Activated CD8-positive, alpha-beta memory T cell treated with anti-CD3 and anti-CD28 coated beads for 36 hours (primary cell): ENCODE measurements around the gene RAPGEF5. TPM values are rescaled to one million over a fixed set of nuclear protein-coding genes. Genes with fewer than 3 reads are reported as not detected.

ENCODE experiments used
- CTCF ChIA-PET: fragments of 350-600 bp; sonication (Branson Sonifier 250); formaldehyde crosslinking; loops from one replicate; lab custom pipeline; 2021; ENCODE audit warnings: antibody characterized with exemption; lab: Charles Lee
- POLR2A ChIA-PET: fragments of 350-600 bp; sonication (Branson Sonifier 250); formaldehyde crosslinking; loops from one replicate; lab custom pipeline; 2021; ENCODE audit warnings: antibody characterized with exemption; lab: Charles Lee
- total RNA-seq, 2 experiments: library from RNA; stranded (reverse); gene quantifications; one replicate each; pipeline ENCODE4 v1.2.3, GENCODE V29; 2021

The RAPGEF5 gene
- total RNA-seq, 2 experiments from 2014 or later: 0.46 to 0.80 TPM

DNA sequence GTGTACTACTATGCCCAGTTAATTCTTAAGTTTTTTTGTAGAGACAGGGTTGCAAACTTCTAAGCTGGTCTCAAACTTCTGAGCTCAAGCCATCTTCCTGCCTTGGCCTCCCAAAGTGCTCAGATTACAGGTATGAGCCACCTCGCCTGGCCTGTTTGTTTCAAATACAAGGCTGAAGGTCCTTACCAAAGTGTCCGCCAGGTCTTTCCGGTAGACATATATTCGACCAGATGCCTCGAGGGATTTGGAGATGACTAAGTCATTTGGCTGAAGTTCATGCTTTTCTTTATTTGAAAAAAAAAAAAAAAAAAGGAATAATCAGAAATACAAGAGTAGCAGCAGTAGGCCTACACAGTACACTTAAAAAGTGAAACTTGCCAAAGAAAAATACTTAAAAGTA lies 206.7 kb downstream of the RAPGEF5 start:
- POLR2A ChIA-PET: no interaction called here
- CTCF ChIA-PET: interaction anchor here (0.7 kb wide), 1 partner anchor 11 kb away, joined by 7 read pairs; no protein-coding TSS in a partner anchor

DNA sequence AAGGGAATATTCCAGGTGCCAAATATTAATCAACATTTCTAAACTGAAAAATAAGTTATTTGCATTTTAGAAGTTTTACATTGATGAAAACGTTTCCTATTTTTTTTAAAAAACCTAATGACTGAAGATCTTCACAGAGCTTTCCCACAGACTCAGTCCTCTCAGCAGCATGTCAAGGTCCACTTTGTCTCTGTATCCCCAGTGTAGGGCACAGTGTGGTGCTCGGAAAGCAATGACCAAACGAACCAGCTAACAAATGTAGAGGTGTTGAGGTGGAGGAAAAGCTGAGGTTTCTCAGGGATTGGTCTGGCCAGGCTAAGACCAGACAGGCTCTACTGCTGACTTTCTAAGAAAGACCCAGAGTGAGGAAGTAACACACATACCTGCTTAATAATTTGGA lies 209.1 kb downstream of the RAPGEF5 start:
- CTCF ChIA-PET: no interaction called here
- POLR2A ChIA-PET: no interaction called here

DNA sequence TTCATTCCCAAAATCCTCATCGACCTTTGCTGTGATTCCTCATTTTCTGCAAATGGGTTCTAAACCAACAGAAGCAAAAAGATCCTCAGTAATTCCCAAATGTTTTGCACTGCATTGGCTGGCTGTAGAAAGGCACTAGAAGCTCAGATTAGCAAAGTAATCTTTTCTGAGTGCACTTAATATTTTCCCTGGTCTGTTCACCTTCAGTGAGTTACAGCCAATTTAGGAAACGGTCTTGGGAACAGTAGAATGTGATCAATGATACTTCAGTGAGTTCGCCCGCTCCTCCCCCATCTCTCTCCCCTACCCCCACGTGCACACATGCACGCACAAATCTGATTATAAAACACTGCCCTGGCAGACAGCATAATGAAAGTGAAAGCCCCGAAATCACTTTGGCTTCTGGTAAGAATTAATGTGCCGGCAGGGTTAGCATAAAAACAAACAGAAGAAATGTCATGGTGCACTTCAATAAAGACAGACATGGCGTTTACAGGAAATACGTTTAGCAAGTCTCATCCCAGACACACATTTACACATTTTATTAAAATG lies 209.9 kb downstream of the RAPGEF5 start:
- POLR2A ChIA-PET: no interaction called here
- CTCF ChIA-PET: no interaction called here

GRCh38 chr7:22144950-22145349 lies 212.0 kb downstream of the RAPGEF5 start:
- ChIA-PET POLR2A (no interaction called here), CTCF (no interaction called here)

DNA sequence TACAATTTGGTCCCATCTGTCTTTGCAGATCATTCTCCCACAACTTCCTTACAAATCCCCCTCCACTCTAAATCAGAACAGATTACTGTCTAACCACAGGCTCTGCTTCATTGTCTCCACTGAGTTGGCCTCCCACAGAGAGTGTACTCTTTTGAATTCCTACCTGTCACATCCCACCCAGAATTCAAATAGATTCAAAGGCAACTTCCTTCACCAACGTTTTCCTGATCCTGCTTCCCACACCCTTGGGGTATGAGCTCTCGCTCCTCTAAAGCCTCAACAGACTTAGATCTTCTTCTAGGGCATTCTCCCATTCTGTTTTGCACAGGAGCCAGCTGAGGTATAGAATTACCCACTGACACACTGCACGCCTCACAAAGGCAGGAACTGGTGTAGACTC lies 213.5 kb downstream of the RAPGEF5 start:
- POLR2A ChIA-PET: no interaction called here
- CTCF ChIA-PET: no interaction called here

DNA sequence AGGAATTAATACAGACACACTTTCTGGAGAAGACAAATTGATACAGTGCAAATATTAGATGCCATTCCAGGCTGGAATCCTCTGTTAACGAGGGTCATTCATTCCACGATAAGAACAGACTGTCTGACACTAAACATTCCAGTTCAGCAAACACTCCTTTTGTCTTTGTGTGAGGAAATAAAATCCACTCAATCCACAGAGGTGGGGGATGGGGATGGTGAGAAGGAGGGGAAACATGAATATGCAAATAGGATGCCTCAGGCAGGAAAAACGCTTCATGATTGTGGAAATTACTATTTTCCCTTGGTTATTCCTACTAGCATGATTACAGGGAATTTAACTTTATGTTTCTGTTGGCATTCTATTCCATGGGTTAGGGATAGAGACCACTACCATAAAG lies 214.4 kb downstream of the RAPGEF5 start:
- ChIA-PET CTCF (no interaction called here), POLR2A (no interaction called here)

DNA sequence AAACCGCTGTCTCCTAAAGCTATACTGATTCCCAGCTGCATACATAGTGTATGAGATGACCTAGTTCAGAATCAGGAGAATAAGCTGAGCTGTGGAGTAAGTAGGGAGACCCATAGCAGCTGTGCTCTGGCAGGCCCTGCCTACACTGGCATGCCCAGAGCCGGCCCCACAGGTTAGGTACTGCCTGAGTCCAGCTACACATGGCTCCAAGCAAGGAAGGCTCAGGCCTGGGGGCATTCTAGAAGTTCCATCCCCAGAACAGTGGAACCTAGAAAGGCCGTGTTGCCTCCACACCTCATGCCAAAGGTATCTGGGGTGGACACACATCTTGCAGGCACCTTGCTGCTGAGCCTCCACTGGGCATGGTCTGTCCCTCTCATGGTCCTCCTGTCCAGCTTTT lies 215.6 kb downstream of the RAPGEF5 start:
- POLR2A ChIA-PET: no interaction called here
- CTCF ChIA-PET: no interaction called here

DNA sequence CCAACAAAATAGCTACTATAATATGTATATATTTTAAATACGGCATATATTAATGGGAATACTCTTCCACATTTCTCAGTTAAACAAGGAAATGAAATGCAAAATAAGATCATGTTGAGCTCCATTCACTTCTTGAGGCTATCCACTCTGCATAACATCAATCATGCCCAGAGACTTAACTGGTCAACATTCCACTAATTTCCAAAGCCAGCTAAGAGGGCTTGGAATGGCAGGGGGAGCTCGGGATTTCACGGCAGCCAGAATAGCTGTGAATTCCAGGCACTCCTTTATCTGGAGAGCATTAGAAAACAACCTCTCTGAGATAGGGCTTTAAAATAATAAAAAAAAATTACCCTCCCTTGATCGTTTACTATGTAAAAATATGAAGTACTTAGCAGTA lies 216.4 kb downstream of the RAPGEF5 start:
- ChIA-PET POLR2A (no interaction called here), CTCF (no interaction called here)

- ChIA-PET POLR2A (no interaction called here), CTCF (no interaction called here)
Measured at GRCh38 chr7:22138886-22139285, 218.1 kb downstream of the RAPGEF5 start.

DNA sequence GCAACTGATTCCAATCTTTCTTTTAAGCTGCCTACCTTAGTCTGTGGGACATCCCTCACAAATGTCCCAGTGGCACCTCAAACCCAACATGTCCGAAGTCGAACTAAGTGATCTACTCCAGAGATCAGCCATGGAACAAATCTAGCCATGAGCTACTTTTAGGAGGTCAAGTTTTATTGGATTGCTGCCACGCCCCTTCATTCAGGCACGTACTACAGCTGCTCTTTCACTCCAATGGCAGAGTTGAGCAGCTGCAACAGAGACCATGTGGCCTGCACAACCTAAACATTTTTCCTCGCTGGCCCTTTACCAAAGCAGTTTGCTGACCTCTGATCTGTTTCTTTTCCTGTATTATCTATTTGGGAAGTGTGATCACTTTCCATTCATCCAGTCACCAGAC lies 218.8 kb downstream of the RAPGEF5 start:
- POLR2A ChIA-PET: no interaction called here
- CTCF ChIA-PET: no interaction called here

DNA sequence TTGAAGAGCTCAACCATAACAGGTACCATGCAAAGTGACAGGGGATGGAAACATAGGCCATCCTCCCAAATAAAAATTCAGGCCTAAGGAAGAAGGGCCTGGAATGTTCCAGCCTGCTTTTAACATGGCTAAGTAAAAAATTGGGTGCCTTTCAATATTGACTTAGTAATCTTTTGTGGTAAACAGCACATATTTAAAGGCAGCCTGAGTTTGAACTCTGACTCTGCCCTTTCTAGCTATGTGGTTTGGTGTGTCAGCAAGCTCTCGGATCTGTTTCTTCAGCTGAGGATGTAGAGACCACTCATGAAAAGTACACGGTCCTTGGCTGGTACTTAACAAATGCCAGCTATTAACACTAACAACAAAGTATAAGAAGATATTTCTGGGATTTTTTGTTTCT lies 219.5 kb downstream of the RAPGEF5 start:
- CTCF ChIA-PET: no interaction called here
- POLR2A ChIA-PET: no interaction called here

DNA sequence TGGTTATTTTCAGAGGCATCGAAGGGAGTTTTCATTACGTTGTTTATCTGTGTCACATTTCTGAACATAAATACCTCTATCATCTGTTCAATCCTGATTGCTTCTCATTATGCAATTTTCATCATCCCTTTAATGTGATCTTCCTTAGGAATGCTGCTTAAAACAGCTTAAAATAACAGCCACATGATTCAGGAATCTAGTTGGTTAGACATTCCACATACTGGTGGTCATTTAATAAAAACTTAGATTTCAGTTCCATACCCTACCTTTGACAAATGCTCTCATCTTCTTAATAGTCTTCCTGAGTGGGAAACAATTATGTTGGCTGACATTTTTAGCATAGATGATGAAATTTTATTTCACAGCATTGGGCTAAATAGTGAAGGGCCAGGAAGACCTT lies 219.9 kb downstream of the RAPGEF5 start:
- POLR2A ChIA-PET: no interaction called here
- CTCF ChIA-PET: no interaction called here

- ChIA-PET POLR2A (no interaction called here), CTCF (no interaction called here)
Measured at GRCh38 chr7:22129819-22130580, 227.0 kb downstream of the RAPGEF5 start.

DNA sequence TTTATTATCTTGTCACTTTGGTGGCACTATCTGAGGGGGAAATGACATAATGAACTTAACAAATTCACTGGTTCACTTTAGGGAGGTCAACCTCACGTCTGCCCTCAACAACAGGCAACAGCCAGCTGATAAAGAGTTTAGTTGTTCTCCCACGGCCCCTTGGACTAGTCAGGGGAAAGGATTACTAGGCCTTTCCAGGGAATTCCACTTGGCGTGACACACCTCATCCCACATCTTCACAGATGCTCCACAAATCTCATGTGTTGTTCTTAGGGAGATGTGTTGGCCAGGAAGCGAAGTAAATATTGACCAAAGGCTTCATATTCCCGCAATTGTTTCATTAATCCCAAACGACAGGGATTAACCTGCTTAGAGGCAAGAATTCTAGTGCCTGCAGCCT lies 227.8 kb downstream of the RAPGEF5 start:
- ChIA-PET POLR2A (no interaction called here), CTCF (interaction anchor here (0.9 kb wide), 1 partner anchor 19 kb away, joined by 3 read pairs; no protein-coding TSS in a partner anchor)

- ChIA-PET CTCF (interaction anchor here (0.9 kb wide), 1 partner anchor 19 kb away, joined by 3 read pairs; no protein-coding TSS in a partner anchor), POLR2A (no interaction called here)
Measured at GRCh38 chr7:22128528-22128920, 228.4 kb downstream of the RAPGEF5 start.

- ChIA-PET POLR2A (no interaction called here), CTCF (no interaction called here)
Measured at GRCh38 chr7:22127835-22128527, 229.0 kb downstream of the RAPGEF5 start.

- ChIA-PET POLR2A (no interaction called here), CTCF (no interaction called here)
Measured at GRCh38 chr7:22125436-22125835, 231.5 kb downstream of the RAPGEF5 start.

- ChIA-PET POLR2A (no interaction called here), CTCF (no interaction called here)
Measured at GRCh38 chr7:22124941-22125340, 232.0 kb downstream of the RAPGEF5 start.

GRCh38 chr7:22123139-22123538 lies 233.8 kb downstream of the RAPGEF5 start:
- POLR2A ChIA-PET: no interaction called here

DNA sequence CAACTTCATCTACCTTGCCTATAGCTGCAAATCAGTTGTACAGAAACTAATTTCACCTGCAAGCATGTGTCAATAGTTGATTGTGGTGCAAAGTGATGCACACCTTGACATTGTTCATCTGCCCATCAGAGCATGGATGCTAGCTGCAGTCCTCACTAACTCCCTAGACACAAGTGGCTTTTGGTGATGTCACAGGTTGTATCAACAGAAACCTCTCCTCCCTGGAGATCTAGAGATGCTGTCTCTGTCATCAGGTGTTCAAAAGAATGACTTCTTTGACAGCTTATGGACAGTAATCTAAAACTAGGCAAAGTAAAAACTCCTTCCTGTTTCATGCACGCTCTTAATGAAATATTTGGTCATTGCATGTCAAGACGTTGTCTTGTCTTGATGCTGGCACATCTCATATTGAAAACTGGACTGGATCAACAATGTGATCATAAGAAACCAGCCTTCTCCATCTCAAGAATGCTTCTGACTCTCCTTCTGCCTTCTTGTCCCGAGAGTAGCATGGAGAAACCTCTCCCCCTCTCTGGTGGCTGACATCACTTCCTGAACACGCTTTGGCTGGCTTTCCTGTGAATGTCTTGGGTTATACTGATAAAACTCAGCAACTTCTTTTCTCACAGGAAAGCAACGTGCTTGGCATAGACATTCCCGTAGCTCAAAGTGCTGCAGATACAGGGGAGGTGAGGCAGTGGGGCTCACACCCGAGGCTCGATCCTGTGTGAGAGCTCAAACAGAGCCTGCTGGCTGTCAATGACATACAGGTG lies 235.1 kb downstream of the RAPGEF5 start:
- POLR2A ChIA-PET: no interaction called here
- CTCF ChIA-PET: no interaction called here

More at GRCh38 chr7:22123139-22123538, 233.8 kb downstream of the RAPGEF5 start:
- CTCF ChIA-PET: no interaction called here
